GM19397 (cell line): ENCODE measurements around the gene RAB19.
"Not testable (repeated sequence)": the region's sequence is repeated elsewhere in the genome, so short reads cannot be mapped to it uniquely, and the experiment has no call there.

ENCODE experiments used
- ATAC-seq: cut with Tn5 transposase; IDR thresholded peaks from one replicate; pipeline ENCODE4 v1.9.1; 2021; ENCODE audit warnings: mild to moderate bottlenecking, moderate library complexity; ENCODE audit not compliant: unreplicated experiment

RAB19 gene

DNA sequence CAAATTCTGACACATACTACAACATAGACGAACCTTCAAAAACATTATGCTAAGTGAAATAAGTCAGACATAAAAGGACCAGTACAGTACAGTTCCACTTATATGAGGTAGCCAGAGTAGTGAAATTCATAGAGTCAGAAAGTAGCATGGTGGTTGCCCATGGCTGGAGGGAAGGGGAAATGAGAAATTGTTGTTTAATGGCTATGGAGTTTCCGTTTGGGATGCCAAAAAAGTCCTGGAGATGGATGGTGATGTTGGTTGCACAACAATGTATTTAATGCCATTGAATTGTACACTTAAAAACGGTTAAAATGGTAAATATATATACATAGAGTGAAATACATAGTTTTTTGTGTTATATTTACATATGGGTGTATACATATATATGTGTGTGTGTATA lies 3.5 kb upstream of the RAB19 start:
- no peak for ATAC-seq

GRCh38 chr7:140402178-140402835 lies 1.6 kb upstream of the RAB19 start:
- ATAC-seq = no peak

GRCh38 chr7:140404565-140405065 lies 757 bp downstream of the RAB19 start:
- no peak for ATAC-seq

DNA sequence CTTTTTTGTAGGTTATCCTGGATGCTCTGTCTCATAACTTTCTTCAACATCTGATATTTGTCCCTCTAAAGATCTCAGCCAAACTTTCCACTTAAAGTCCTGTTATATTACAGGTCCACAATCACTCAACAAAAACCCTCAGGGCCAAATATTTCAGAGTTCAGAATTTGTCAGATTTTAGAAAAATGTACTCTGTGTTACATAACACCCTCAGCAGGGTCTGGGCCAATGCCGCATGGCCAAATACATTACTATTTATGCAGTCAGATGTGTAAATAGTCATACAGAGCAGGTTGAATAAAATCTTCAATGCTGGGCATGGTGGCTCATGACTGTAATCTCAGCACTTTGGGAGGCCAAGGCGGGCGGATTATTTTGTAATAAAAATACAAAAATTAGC lies 11.5 kb downstream of the RAB19 start:
- ATAC-seq = no peak

DNA sequence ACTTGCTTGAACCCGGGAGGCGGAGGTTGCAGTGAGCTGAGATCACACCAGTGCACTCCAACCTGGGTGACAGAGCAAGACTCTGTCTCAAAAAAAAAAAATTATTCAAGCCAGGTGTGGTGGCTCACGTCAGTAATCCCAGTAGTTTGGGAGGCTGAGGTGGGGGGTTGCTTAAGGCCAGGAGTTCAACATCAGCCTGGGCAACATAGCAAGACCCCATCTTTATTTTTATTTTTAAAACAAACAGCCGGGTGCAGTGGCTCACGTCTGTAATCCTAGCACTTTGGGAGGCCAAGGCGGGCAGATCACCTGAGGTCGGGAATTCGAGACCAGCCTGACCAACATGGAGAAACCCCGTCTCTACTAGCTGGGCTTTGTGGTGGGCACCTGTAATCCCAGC lies 12.0 kb downstream of the RAB19 start:
- ATAC-seq = not testable (repeated sequence)

GRCh38 chr7:140416560-140416959 lies 12.7 kb downstream of the RAB19 start:
- ATAC-seq = no peak

- no peak for ATAC-seq
These were observed 13.7 kb downstream of the RAB19 start for GRCh38 chr7:140417456-140418155.

DNA sequence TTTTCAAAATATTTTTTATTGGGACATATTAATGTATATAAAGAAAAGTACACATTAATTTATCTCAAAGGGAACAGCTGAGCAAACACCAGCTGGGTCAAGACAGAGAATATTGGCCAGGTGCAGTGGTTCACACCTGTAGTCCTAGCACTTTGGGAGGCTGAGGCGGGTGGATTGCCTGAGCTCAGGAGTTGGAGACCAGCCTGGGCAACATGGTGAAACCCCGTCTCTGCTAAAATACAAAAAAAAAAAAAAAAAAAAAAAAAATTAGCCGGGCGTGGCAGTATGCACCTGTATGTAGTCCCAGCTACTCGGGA lies 14.3 kb downstream of the RAB19 start:
- ATAC-seq = not testable (repeated sequence)

DNA sequence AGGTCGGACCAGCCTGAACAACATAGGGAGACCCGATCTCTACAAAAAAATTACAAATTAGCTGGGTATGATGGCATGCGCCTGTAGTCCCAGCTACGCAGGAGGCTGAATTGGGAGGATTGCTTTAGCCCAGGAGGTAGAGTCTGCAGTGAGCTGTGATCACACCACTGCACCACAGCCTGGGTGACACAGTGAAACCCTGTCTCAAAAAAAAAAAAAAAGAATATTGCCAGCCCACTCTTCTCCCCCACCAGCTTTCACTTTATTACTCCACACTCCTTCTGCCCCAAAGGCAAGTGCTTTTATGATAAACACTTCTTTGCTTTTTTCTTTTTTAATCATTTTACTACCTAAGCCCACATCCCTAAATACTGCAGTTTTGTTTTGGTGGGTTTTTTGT lies 14.8 kb downstream of the RAB19 start:
- no peak for ATAC-seq

GRCh38 chr7:140421521-140421920 lies 17.7 kb downstream of the RAB19 start:
- ATAC-seq = no peak

GRCh38 chr7:140423501-140423900 lies 19.6 kb downstream of the RAB19 start:
- no peak for ATAC-seq

GRCh38 chr7:140425718-140426117 lies 21.9 kb downstream of the RAB19 start:
- no peak for ATAC-seq

- no peak for ATAC-seq
These were observed 22.3 kb downstream of the RAB19 start for GRCh38 chr7:140426130-140426529.

GRCh38 chr7:140433396-140433795 lies 29.5 kb downstream of the RAB19 start:
- ATAC-seq = no peak

DNA sequence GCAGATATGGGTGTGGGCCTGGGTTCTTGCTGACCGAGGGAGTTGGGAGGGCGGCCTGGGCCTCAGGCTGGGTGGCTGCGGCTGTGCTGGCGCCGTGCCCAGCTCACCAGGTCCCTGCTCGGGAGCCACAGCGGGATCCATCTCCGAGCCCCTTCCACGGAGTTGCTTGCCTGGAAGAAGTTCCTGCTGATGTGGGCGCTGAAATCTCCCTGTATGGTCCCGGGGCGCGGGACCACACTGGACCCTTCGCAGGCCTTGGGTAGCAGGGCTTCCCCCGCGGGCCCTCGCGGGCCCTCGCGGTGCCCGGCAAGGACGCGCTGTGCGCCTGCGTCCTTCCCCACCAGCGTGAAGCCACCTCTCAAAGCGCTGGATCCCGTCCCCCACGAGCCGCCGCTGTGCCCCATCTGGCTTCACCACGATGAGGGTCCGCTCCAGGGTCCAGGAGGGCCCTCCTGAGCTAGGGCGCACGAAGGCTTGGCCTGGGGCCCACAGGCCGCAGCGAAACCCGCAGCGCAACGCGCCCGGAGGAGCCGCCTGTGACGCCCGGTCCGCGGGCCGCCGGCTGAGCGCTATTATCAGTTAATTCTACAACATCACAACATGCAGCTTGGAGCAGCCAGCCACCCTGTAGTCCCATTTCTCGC lies 31.5 kb downstream of the RAB19 start:
- no peak for ATAC-seq

- ATAC-seq = no peak
These were observed 35.5 kb downstream of the RAB19 start for GRCh38 chr7:140439359-140439758.

- no peak for ATAC-seq
These were observed 36.7 kb downstream of the RAB19 start for GRCh38 chr7:140440593-140440992.

DNA sequence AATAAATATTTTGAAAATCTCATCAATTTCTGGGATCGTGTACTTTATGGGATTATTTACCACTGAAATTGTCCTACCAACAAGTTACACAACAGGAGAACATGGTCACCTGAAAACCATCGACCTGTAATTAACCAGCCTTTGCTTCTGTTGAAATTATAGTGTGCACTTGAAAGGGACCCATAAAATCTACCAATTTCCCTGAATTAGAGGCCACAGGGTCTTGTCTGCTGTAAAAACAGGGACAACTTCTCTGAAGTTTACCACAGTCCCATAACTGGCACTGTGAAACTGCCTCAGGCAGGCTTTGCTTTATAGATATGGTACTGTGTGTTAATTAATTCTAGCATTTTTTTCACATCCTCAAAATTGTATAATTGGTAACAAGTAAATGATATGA lies 37.7 kb downstream of the RAB19 start:
- no peak for ATAC-seq

GRCh38 chr7:140446467-140446866 lies 42.6 kb downstream of the RAB19 start:
- ATAC-seq = no peak

- no peak for ATAC-seq
These were observed 44.0 kb downstream of the RAB19 start for GRCh38 chr7:140447841-140448240.

GRCh38 chr7:140448781-140449480 lies 45.1 kb downstream of the RAB19 start:
- ATAC-seq = no peak

GRCh38 chr7:140451716-140452115 lies 47.9 kb downstream of the RAB19 start:
- no peak for ATAC-seq
